Measurements from ENCODE around the gene KLHDC8B. TPM values are rescaled to one million over a fixed set of nuclear protein-coding genes. Genes with fewer than 3 reads are reported as not detected.

KLHDC8B gene
- total RNA-seq, 1 donor from 2014 or later = 144 TPM

DNA sequence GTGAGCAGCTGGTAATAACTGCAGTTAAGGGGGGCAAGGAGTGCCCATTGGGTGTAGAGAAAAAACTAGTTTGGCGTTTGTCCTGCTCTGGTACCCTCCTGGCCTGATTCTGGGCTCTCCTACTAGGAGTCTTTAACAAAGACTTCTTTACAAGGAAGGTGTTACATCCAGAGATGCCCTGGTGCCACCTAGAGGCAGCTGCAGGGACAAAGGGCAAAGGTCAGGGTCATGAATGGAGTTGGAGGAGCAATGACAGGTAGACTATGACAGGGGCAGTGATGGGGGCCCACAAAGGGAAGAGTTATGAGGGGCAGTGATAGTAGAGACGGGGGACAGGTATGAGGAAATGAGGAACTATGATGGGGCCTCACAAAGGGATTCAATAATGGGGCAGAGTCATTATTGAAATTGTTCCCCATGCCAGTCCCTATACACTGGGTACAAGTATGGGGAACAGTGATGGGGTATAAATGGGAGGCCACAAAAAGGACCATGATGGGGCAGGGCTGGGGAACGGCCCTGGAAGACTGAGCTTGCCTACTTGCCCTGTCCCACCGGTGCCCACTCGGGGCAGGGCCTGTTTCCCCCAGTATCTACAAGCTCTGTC, 13.2 kb upstream of the KLHDC8B start:
- DNase-seq (ENCODE audit: low read depth in 2 of 2) = peak in 1 of 2 donors; percentile 23

DNA sequence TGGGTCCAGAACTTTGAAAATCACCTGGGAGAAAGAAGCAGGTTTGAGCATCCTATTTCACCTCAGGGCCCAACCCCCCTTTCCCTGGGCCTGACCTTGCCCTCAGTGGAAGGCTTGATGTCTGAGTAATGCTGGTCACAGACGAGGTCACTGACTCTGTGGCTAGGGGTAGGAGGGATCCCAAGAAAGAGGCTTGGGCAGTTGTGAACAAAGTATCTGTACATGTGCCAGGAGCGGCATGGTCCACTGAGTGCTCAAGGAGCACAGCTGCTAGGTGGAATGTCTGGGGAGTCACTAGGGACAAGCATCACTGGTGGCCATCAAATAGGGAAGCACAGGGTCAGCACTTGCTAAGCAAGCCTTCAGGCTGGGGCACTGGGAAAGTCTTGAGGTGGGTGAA, 12.6 kb upstream of the KLHDC8B start:
- no peak for DNase-seq (ENCODE audit: low read depth in 2 of 2)

- no peak for DNase-seq (ENCODE audit: low read depth in 2 of 2)
Observed at GRCh38 chr3:49161197-49161596, 10.2 kb upstream of the KLHDC8B start.

DNA sequence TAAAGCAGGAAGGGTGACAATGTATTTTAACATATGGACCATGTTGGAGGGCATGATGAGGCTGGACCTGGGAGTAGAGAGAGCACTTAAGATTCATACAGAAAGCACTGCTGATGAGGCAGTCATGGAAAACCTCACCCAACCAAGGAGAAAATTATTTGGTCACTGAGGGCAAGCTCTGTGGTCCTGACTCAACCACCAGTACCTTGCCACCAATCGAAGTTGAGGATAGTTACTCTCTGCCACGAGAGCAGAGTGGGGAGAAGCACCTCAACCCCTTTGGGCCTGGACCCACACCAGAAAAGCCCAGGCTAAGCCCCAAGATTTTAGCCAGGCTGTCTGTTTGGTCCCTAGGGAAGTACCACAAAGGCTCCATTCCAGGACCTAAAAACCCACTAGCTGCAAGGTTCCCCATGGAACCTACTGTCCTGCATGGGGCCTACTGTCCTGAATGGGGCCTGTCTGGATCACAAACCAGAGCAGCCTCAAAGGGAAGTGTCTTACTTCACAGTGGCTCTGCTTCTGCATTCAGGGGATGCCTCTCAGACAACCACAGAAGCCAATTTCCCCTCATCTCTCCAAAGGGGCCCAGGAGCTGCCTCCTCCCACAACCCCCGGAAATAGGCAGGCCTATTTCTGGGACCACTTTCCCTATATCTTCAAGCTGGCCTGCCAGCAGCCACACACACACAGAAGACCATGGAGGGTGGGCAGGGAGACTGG, 9.4 kb upstream of the KLHDC8B start:
- DNase-seq (ENCODE audit: low read depth in 2 of 2) = no peak

DNA sequence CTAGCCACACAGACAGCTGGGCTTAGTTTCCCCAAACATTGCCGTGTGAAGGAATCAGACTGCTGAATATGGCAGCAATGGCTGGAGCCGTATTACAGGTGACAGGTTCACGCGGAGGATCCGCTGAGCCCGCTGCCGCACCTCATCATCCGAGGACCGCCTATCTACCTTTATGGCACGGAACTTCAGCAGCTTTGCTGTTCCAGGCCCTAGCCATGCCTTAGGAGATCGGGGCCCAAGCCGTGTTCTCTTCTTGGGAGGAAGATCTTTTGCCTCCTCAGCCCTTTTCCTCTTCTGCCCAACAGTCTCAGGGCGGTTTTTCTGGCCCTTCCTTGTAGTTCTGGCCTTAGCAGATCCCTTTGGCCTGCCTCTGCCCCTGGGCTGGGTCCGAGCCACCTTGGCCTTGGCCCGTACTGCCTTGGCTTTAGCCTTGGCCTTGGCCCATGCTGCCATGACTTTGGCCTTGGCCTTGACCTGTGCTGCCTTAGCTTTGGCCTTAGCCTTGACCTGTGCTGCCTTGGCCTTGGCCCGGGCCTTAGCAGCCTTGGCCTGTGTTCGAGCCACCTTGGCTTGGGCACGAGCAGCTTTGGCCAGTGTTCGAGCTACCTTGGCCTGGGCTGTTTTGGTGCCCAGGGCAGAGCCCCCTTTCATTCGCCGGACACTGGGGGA, 8.5 kb upstream of the KLHDC8B start:
- no peak for DNase-seq (ENCODE audit: low read depth in 2 of 2)

- DNase-seq (ENCODE audit: low read depth in 2 of 2) = no peak
Observed at GRCh38 chr3:49163609-49164008, 7.8 kb upstream of the KLHDC8B start.

GRCh38 chr3:49164983-49165720, 6.2 kb upstream of the KLHDC8B start:
- DNase-seq (ENCODE audit: low read depth in 2 of 2) = peak in 1 of 2 donors; percentile 15

GRCh38 chr3:49165771-49166751, 5.3 kb upstream of the KLHDC8B start, which contains the start of gene CCDC71:
Gene CCDC71 (minus strand): TSS chr3:49166331. CDS start chr3:49164208, 2,123 bp downstream.
- DNase-seq (ENCODE audit: low read depth in 2 of 2) = peak; percentile 69 to 75

- no peak for DNase-seq (ENCODE audit: low read depth in 2 of 2)
Observed at GRCh38 chr3:49166752-49167556, 4.4 kb upstream of the KLHDC8B start.

DNA sequence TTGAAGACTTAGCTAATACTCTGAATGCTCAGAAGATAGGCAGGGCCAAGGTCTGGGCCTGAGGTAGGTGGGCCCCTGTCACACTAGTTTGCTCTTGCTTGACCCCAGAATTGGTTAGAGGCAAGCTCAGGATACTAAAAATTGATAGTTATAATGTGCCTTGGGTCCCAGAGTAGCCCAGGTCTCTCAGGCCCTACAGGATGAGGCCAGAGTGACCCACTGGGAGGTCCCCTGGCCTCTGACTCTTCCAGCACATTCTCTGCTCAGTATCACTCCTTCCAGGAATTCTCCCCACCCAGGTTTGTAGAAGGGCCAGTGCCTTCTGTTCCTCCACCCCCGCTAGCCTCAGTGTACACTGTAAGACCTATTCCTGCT, 667 bp upstream of the KLHDC8B start:
- no peak for DNase-seq (ENCODE audit: low read depth in 2 of 2)

DNA sequence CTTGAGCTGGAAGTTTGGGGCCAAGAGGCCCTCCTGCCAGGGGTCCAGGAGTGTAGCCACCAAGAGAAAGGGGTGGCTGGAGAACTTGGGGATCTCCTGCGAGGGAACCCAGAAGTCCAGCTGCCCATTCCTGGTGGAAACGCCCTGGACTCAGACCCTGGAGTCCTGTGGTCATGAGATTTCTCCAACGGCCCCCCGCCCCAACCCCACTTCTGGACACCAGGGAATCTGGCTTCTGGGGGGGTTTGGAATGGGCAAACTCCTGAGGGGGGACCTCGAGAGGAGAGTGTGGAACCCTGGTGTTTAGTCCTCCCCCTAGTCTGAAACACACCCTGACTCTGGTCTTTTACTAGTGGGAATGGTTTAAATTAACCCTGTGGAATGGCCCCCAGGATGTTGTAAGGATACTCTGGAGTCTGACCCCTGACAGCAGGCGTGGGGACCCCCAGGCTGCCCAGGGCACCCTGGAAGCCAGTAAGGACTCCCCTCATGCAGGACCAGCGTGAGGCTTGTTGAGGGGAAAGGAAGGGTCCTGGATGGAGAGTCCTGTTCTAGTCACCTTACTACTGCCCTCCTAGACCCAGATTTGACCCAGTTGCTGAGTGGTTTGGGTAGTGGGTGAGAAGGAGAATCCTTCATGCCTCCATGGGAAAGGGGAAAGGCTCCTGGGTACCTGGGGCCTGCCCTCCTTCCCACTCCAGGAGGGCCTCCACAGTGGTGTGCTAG, 540 bp downstream of the KLHDC8B start:
- DNase-seq (ENCODE audit: low read depth in 2 of 2) = no peak

DNA sequence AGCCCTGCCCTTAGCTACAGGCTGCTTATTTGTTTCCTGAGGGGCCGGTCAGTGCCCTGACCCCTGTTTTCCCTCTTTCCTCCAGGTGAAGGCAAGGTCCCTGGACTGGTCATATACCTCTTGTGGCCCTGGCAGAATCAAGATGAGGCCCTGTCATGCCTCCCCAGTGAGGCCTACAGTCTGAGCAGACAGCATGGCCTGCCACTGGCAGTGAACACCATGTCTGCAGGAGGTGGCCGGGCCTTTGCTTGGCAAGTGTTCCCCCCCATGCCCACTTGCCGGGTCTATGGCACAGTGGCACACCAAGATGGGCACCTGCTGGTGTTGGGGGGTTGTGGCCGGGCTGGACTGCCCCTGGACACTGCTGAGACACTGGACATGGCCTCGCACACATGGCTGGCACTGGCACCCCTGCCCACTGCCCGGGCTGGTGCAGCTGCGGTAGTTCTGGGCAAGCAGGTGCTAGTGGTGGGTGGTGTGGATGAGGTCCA, 1.2 kb downstream of the KLHDC8B start:
- no peak for DNase-seq (ENCODE audit: low read depth in 2 of 2)

GRCh38 chr3:49173116-49173791, 1.9 kb downstream of the KLHDC8B start:
- DNase-seq (ENCODE audit: low read depth in 2 of 2) = peak; percentile 70 to 78

DNA sequence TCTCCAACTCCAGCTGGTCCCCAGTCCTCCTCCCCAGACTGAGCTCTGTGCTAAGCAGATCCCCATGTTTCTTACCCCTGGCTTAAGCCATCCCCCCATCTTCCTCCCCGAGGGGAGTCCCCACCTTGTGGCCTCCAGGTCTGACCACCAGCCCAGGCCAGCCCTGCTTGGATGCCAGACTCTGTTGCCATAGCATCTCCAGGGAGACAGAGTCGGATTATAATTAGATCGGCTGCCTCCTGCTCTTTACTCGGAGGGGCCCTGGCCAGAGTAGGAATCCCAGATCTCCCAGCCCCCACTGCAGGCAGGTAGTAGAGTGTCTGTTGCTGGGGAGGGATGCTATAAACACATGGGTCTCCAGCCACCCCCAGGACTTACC, 2.4 kb downstream of the KLHDC8B start:
- peak in 1 of 2 donors; percentile 20 for DNase-seq (ENCODE audit: low read depth in 2 of 2)

DNA sequence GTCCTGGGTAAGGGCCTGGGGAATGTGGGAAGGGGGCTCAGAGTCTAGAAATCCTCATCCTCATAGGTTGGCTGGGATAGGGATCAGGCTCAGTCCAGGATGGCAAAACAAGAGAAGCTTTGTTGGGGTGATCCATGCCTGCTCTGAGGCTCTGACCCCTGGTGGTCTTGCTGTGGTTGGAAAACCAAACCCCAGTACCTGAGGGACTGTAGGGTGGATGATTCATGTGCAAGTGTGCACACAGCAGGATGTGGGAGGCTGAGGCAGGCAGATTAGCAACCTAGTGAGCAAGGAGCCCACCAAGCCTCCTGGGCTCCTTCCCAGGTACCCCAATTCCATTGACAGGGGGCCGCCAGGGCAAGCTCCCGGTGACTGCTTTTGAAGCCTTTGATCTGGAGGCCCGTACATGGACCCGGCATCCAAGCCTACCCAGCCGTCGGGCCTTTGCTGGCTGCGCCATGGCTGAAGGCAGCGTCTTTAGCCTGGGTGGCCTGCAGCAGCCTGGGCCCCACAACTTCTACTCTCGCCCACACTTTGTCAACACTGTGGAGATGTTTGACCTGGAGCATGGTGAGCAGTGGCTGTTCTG, 3.1 kb downstream of the KLHDC8B start:
- no peak for DNase-seq (ENCODE audit: low read depth in 2 of 2)

GRCh38 chr3:49175530-49175929, 4.1 kb downstream of the KLHDC8B start:
- no peak for DNase-seq (ENCODE audit: low read depth in 2 of 2)

DNA sequence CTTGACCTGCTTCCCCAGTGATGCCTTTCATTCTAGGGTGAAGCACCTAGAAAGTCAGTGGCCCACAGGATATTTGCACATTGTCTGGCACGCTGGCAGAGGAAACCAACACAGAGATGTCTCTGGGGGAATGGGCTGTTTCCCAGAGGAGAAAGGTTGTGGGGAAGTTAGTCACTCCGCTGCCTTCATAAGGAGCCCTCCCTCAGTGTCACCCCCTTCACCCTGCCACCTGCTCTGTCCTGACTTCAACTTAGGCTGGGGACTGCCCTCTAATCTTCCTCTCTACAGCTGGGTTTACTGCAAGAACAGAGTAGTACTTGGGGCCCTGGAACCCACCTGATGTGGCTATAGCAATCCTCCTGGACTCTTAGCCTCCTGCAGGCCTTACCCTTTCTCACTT, 5.7 kb downstream of the KLHDC8B start:
- DNase-seq (ENCODE audit: low read depth in 2 of 2) = no peak

DNA sequence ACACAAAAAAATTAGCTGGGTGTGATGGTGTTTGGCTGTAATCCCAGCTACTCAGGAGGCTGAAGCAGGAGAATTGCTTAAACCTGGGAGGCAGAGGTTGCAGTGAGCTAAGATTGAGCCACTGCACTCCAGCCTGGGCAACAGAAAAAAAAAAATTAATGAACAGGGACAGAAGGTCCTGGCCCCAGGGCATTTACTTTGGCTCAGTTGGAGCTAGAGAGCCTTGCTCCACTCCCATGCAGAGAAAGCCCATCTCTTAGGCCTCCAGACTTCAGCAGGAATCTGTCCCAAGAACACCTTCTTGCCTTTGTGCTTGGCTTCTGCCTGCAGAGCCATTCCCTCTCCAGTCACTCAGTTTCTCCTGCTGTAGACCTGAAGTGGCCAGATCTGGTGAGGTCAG, 8.7 kb downstream of the KLHDC8B start:
- DNase-seq (ENCODE audit: low read depth in 2 of 2) = no peak
